GM12865 (cell line): ENCODE results near the gene TUT1.
"Not testable (repeated sequence)": the region's sequence is repeated elsewhere in the genome, so short reads cannot be mapped to it uniquely, and the experiment has no call there.

Experiments used
- DNase-seq: peaks from one replicate; pipeline ENCODE4 v3.0.0; 2010; ENCODE audit warnings: low read depth
- H3K4me3 ChIP-seq: 2 replicates; pipeline ENCODE4 v1.5.1; 2011; ENCODE audit warnings: mild to moderate bottlenecking, low read depth, low read length, control low read depth
- CTCF ChIP-seq: IDR thresholded peaks from 2 replicates; pipeline ENCODE4 v1.5.1; 2011; ENCODE audit warnings: low read length, control low read depth, low read depth, inconsistent platforms; ENCODE audit not compliant: insufficient read depth; ENCODE audit errors: missing control alignments

The TUT1 gene

GRCh38 chr11:62591448-62592145, at the start of gene TUT1:
Gene TUT1 (minus strand): TSS chr11:62591523. CDS start chr11:62591485, 38 bp downstream.
- peak within 1 kb of the TSS; percentile 69 for H3K4me3 ChIP-seq
- peak; percentile 99 for DNase-seq
- TF ChIP-seq CTCF = no peak

- DNase-seq = no peak
- no peak overlapping the region for H3K4me3 ChIP-seq
- no peak for TF ChIP-seq CTCF
Observed at GRCh38 chr11:62632492-62632891, 41.2 kb upstream of the TUT1 start.

- no peak overlapping the region for H3K4me3 ChIP-seq
- DNase-seq = no peak
- no peak for TF ChIP-seq CTCF
Observed at GRCh38 chr11:62627713-62628112, 36.4 kb upstream of the TUT1 start.

- no peak for DNase-seq
- H3K4me3 ChIP-seq = no peak overlapping the region
- no peak for TF ChIP-seq CTCF
Observed at GRCh38 chr11:62622476-62623089, 31.3 kb upstream of the TUT1 start.

- no peak for TF ChIP-seq CTCF
- peak; percentile 99 for DNase-seq
Observed at GRCh38 chr11:62621567-62622470, 30.5 kb upstream of the TUT1 start, which contains the start of gene B3GAT3. Gene B3GAT3 (minus strand): TSS chr11:62621986. CDS start chr11:62621947, 39 bp downstream.

GRCh38 chr11:62621027-62621566, 29.8 kb upstream of the TUT1 start:
- no peak for DNase-seq
- peak overlapping the region; percentile 92 for H3K4me3 ChIP-seq
- TF ChIP-seq CTCF = no peak

More at GRCh38 chr11:62621567-62622470, 30.5 kb upstream of the TUT1 start, which contains the start of gene B3GAT3:
- H3K4me3 ChIP-seq = peak within 1 kb of the TSS; percentile 92

- not testable (repeated sequence) for H3K4me3 ChIP-seq, DNase-seq
Observed at GRCh38 chr11:62616957-62617356, 25.6 kb upstream of the TUT1 start.
